Aorta (tissue), 5 donors: ENCODE results near the gene USP24. TPM values are rescaled to one million over a fixed set of nuclear protein-coding genes. Genes with fewer than 3 reads are reported as not detected.
"Not testable (repeated sequence)": the region's sequence is repeated elsewhere in the genome, so short reads cannot be mapped to it uniquely, and the experiment has no call there.

Source experiments
- ATAC-seq: fragments of 200-7000 bp; cut with Tn5 transposase; one replicate; pipeline ENCODE4 v1.9.1; 2022; ENCODE audit warnings: moderate library complexity; ENCODE audit not compliant: low FRiP score
- DNase-seq, 2 donors: peaks; one replicate each; pipeline ENCODE4 v3.0.0-alpha.2; 2020
- H3K27ac ChIP-seq, 2 donors: one replicate each; pipeline ENCODE4 v1.5.1; 2013; ENCODE audit warnings: low read length in 2 of 2, mild to moderate bottlenecking in 2 of 2, moderate library complexity in 2 of 2, control low read depth in 1 of 2, inconsistent platforms in 1 of 2, low read depth in 1 of 2
- H3K27me3 ChIP-seq, 2 donors: one replicate each; pipeline ENCODE4 v1.6.1; 2013; ENCODE audit warnings: control low read depth in 1 of 2, low read length in 1 of 2, mild to moderate bottlenecking in 1 of 2, moderate library complexity in 1 of 2; ENCODE audit not compliant: insufficient read depth in 2 of 2, control insufficient read depth in 1 of 2
- H3K36me3 ChIP-seq, 2 donors: one replicate each; pipeline ENCODE4 v1.6.1; 2013; ENCODE audit warnings: control low read depth in 1 of 2, low read length in 1 of 2, mild to moderate bottlenecking in 1 of 2; ENCODE audit not compliant: insufficient read depth in 2 of 2, control insufficient read depth in 1 of 2
- H3K4me1 ChIP-seq, 2 donors: one replicate each; pipeline ENCODE4 v1.6.1; 2013; ENCODE audit warnings: low read length in 2 of 2, control low read depth in 1 of 2, mild to moderate bottlenecking in 1 of 2, moderate library complexity in 1 of 2; ENCODE audit not compliant: insufficient read depth in 2 of 2, control insufficient read depth in 1 of 2
- H3K4me3 ChIP-seq, 2 donors: one replicate each; pipeline ENCODE4 v1.5.1; 2013; ENCODE audit warnings: low read length in 2 of 2, control low read depth in 1 of 2, mild to moderate bottlenecking in 1 of 2
- H3K9me3 ChIP-seq: one replicate; pipeline ENCODE4 v1.6.1; 2013; ENCODE audit warnings: mild to moderate bottlenecking, low read length; ENCODE audit not compliant: control insufficient read depth
- WGBS, 2 donors: extraction: QIAGEN DNeasy Blood & Tissue Kit; methylation state at CpG; one replicate each; pipeline ENCODE4 v1.1.7; 2013; 5-methylcytosine and 5-hydroxymethylcytosine counted together
- intact Hi-C, 2 donors: fragments of 100-400 bp; cut with DNase I; formaldehyde crosslinking; loops; one replicate each; pipeline versions ENCODE4 v1.14.2 to v1.15.0; 2022
- polyA plus RNA-seq, 2 donors: library from polyadenylated mRNA; stranded (reverse); fragments of 200-250 nt; gene quantifications; one replicate each; pipeline ENCODE4 v1.2.3, GENCODE V29; 2013
- total RNA-seq, 2 donors: library from RNA; stranded (reverse); fragmentation: NEBNext Ultra II Directional; extraction: Animal tissue kit (Norgen Biotek cat#: 25700); gene quantifications; one replicate each; pipeline ENCODE4 v1.2.1, GENCODE V29; 2021
- donor health status: healthy with polysubstance abuse.
- donor health status: Bipolar disorder and iron deficiency.
- donor health status: DM: no; HTN: no; CAD: no.
- donor health status: DM: no; HTN: no; CAD: no.
- donor health status: DM: yes; HTN: yes; CAD: no.

The USP24 gene
- total and polyA plus RNA-seq, 4 donors, result 4.4 to 54.4 (median 29.8) TPM

DNA sequence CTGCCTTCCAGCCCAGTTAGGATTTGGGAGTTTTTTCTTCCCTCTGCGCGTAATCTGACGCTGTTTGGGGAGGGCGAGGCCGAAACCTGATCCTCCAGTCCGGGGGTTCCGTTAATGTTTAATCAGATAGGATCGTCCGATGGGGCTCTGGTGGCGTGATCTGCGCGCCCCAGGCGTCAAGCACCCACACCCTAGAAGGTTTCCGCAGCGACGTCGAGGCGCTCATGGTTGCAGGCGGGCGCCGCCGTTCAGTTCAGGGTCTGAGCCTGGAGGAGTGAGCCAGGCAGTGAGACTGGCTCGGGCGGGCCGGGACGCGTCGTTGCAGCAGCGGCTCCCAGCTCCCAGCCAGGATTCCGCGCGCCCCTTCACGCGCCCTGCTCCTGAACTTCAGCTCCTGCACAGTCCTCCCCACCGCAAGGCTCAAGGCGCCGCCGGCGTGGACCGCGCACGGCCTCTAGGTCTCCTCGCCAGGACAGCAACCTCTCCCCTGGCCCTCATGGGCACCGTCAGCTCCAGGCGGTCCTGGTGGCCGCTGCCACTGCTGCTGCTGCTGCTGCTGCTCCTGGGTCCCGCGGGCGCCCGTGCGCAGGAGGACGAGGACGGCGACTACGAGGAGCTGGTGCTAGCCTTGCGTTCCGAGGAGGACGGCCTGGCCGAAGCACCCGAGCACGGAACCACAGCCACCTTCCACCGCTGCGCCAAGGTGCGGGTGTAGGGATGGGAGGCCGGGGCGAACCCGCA is 175.7 kb downstream of the USP24 start, which contains the start of gene PCSK9:
TSS of gene PCSK9 (plus strand) at position 207 of the 741 bp plus-strand sequence. CDS start at position 497, 290 bp downstream.
- Histone ChIP-seq H3K27ac (no peak within 1 kb of the TSS), H3K36me3 (no peaks in the 10 kb centered on the region), H3K27me3 (no peaks in the 10 kb centered on the region), H3K4me1 (no peaks in the 10 kb centered on the region), H3K4me3 (no peak within 1 kb of the TSS), H3K9me3 (no peaks in the 10 kb centered on the region)
- DNase-seq (peak in 1 of 2 donors; percentile 79), ATAC-seq (peak; percentile 62)
- WGBS, 2 donors, result 1% methylated on average over 66 to 67 of the region's 67 CpGs
- intact Hi-C loops, result no loop called here

DNA sequence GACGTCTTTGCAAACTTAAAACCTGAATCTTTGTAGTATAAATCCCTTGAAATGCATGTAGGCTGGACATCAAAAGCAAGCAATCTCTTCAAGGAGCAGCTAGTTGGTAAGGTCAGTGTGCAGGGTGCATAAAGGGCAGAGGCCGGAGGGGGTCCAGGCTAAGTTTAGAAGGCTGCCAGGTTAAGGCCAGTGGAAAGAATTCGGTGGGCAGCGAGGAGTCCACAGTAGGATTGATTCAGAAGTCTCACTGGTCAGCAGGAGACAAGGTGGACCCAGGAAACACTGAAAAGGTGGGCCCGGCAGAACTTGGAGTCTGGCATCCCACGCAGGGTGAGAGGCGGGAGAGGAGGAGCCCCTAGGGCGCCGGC is 176.2 kb downstream of the USP24 start:
- WGBS, 2 donors, result 35 to 40% methylated on average over 9 of the region's 9 CpGs
- intact Hi-C loops, result no loop called here
- H3K27me3 ChIP-seq, result no peaks in the 10 kb centered on the region
- ATAC-seq (no peak), DNase-seq (peak in 1 of 2 donors; percentile 70)
- H3K4me3 ChIP-seq, result no peak overlapping the region
- H3K4me1 ChIP-seq, result no peaks in the 10 kb centered on the region
- H3K36me3 ChIP-seq, result no peaks in the 10 kb centered on the region
- H3K9me3 ChIP-seq, result no peaks in the 10 kb centered on the region
- no peak overlapping the region for H3K27ac ChIP-seq

DNA sequence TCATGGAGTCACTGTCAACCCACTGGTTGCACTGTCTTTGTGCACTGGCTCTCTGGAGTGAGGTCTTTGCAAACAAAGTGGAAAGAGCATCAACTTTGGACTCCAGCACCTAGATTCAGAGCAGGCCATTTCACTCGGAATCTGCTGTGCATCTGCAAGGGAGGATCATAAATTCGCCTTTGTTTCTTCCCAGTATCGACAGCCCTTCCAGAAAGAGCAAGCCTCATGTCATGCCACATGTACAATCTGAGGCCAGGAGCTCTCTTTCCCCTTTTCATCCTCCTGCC is 176.7 kb downstream of the USP24 start:
- Histone ChIP-seq H3K36me3 (no peaks in the 10 kb centered on the region), H3K9me3 (no peaks in the 10 kb centered on the region), H3K27ac (no peak overlapping the region), H3K4me3 (no peak overlapping the region), H3K4me1 (no peaks in the 10 kb centered on the region), H3K27me3 (peaks cover 0 to 2% of the 10 kb centered on the region in 2 donors)
- ATAC-seq (no peak), DNase-seq (no peak)
- intact Hi-C loops, result no loop called here
- 91 to 95% methylated on average over 3 of the region's 3 CpGs for WGBS, 2 donors

DNA sequence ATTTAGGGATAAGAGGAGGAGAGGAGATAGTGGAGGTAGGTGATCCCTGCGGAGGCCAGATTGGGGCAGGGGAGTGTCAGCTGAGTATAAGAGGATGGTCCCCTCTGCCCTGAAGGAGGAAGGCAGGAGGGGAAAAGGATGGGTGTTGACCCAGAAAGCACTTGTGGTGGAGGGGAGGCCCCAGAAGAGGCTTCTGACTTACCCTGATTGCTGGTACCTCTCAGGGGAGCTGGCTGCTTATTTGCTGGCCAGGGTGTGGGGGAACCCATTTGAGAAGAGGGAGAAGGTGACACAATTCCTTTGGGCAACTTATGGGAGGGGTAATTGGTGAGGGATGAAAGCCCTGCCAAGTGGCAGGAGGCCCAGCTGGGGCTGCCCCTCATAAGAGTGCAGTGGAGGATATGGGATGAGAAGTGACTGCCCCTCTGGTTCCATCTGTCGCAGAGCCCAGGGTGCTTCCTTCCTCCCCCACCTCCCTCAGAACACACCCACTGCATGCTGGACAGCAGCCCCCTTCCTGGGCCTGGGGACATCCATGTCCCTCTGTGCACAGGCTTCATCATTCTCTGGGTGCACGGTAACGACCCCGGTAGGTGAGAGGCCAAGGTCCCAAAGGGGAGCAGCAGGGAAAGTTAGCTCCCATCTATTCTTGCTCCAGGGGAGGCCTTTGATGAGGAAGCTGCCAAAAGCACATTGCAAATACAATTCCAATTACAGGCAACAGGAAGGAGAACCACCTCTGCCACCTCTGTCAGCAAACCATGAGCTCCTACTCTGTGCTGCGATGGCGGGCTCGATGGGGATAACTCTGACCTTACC is 177.2 kb downstream of the USP24 start:
- Histone ChIP-seq H3K4me1 (no peaks in the 10 kb centered on the region), H3K27ac (no peak overlapping the region), H3K4me3 (no peak overlapping the region), H3K9me3 (no peaks in the 10 kb centered on the region), H3K27me3 (peaks cover 0 to 2% of the 10 kb centered on the region in 2 donors), H3K36me3 (no peaks in the 10 kb centered on the region)
- DNase-seq (peak; percentile 17 to 58), ATAC-seq (no peak)
- intact Hi-C loops, result no loop called here
- 88 to 91% methylated on average over 8 of the region's 8 CpGs for WGBS, 2 donors

DNA sequence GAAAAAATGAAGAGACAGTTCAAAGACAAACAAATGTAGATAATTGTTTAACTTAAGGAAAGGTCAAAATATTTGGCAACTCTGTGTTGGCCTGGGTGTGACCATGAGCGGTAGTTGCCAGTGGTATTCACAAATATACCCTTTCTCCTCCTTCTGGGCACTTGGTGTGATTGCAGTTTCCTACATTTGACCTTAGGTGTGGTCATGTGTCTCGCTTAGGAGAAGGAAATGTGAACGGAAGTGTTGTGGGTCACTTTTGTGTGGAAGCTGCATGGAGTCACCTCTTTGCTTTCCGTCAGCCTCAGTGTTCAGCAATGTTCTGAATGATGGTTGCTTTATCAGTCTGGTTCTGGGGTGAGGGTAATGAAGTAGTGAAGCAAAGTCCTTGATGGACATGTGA is 179.3 kb downstream of the USP24 start:
- intact Hi-C loops, result no loop called here
- Histone ChIP-seq H3K4me1 (no peaks in the 10 kb centered on the region), H3K9me3 (no peaks in the 10 kb centered on the region), H3K4me3 (no peak overlapping the region), H3K36me3 (no peaks in the 10 kb centered on the region), H3K27ac (no peak overlapping the region), H3K27me3 (peaks cover 0 to 2% of the 10 kb centered on the region in 2 donors)
- DNase-seq, result no peak
- no peak for ATAC-seq
- 80 to 85% methylated on average over 4 of the region's 4 CpGs for WGBS, 2 donors

DNA sequence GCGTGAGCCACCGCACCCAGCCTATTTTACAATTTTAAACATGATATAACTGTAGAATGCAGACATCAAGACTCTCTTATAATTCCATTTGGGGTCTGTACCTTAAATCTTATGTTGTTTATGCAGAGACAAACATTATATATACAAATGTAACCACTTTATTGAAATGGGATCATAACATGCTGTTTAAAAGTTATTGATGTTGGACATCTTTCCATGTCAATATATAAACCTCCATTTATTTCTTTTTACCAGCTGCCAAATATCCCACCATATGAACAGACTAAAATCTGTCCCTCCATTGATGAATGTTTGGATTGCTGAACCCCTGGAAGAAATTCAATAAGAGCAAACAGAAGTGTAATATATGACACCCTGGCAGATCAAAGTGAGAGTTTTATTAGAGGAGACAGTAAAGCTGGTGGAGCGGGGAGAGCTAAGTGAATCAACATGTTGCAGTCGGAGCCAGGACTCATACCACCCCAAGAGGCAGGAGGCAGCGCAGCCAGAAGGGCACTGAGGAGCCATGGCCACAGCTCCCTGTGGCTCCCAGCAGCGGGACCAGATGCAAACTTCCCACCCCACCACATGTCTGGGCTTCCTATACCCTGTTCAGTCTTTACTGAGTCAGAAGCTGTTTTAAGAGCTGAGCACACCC is 180.6 kb downstream of the USP24 start:
- DNase-seq (peak in 1 of 2 donors; percentile 52), ATAC-seq (no peak)
- Histone ChIP-seq H3K4me1 (no peaks in the 10 kb centered on the region), H3K9me3 (no peaks in the 10 kb centered on the region), H3K36me3 (no peaks in the 10 kb centered on the region), H3K4me3 (no peak overlapping the region), H3K27me3 (peaks cover 0 to 2% of the 10 kb centered on the region in 2 donors), H3K27ac (no peak overlapping the region)
- 80 to 86% methylated on average over 6 of the region's 6 CpGs for WGBS, 2 donors
- intact Hi-C loops, result no loop called here

DNA sequence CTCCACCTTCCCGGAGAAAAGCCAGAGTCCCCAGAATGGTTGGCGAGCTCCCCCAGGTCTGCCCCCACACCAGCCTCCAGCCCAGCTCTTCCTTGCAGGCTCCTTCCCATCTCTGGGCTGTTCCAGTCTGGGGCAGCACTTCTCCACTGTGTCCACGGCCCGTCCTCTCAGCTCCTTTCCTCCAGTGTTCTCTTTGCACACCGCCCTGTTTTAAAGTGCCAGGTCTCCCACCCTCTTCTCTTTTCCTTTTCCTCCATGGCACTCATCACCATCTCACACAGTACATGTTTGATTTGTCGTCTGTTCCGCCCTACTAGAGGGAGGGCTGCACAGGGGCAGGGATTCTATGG is 181.9 kb downstream of the USP24 start:
- Histone ChIP-seq H3K36me3 (no peaks in the 10 kb centered on the region), H3K9me3 (no peaks in the 10 kb centered on the region), H3K27ac (no peak overlapping the region), H3K4me3 (no peak overlapping the region), H3K27me3 (peaks cover 0 to 2% of the 10 kb centered on the region in 2 donors), H3K4me1 (no peaks in the 10 kb centered on the region)
- ATAC-seq, result no peak
- intact Hi-C loops, result no loop called here
- WGBS, 2 donors, result 79 to 88% methylated on average over 7 of the region's 7 CpGs
- peak in 1 of 2 donors; percentile 30 for DNase-seq

DNA sequence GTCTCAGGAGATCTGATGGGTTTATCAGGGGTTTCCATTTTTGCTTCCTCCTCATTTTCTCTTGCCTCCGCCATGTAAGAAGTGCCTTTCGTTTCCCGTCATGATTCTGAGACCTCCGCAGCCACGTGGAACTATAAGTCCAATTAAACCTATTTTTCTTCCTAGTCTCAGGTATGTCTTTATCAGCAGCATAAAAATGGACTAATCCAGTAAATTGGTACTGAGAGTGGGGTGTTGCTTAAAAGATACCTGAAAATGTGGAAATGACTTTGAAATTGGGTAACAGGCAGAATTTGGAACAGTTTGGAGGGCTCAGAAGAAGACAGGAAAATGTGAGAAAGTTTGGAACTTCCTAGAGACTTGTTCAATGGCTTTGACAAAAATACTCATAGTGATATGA is 184.1 kb downstream of the USP24 start:
- H3K4me1 ChIP-seq, H3K27ac ChIP-seq, H3K27me3 ChIP-seq, ATAC-seq, H3K36me3 ChIP-seq, H3K4me3 ChIP-seq, intact Hi-C loops, DNase-seq, H3K9me3 ChIP-seq: not testable (repeated sequence)
- 96% methylated on average over 5 of the region's 5 CpGs for WGBS, 2 donors
